CD14-positive monocyte (primary cell): ENCODE data around the gene XBP1. TPM values are rescaled to one million over a fixed set of nuclear protein-coding genes. Genes with fewer than 3 reads are reported as not detected.

Source experiments
- DNase-seq, 3 donors: peaks; one replicate each; pipeline ENCODE4 v3.0.0-alpha.2; 2011 to 2022
- H2AFZ ChIP-seq: 2 replicates; pipeline ENCODE4 v1.6.0; 2012; ENCODE audit warnings: mild to moderate bottlenecking, low read depth, low read length, inconsistent platforms; ENCODE audit not compliant: insufficient read depth, poor library complexity, severe bottlenecking
- H3K27ac ChIP-seq, 2 donors: 1 replicate in 1 of 2; 2 replicates in 1 of 2; pipeline ENCODE4 v1.5.1; 2012 to 2013; ENCODE audit warnings: low read length in 2 of 2, control low read depth in 1 of 2, inconsistent platforms in 1 of 2, low read depth in 1 of 2, mild to moderate bottlenecking in 1 of 2
- H3K27me3 ChIP-seq, 2 donors: one replicate each; pipeline versions ENCODE4 v1.6.0 to v1.6.1; 2011 to 2013; ENCODE audit warnings: low read length in 2 of 2; ENCODE audit not compliant: control insufficient read depth in 2 of 2, insufficient read depth in 2 of 2
- H3K36me3 ChIP-seq, 2 donors: replicated peaks in 1 of 2; 1 replicate in 1 of 2; 2 replicates in 1 of 2; pipeline versions ENCODE4 v1.5.1 to v1.6.1; 2012 to 2013; ENCODE audit warnings: low read length in 2 of 2, control low read depth in 1 of 2, inconsistent platforms in 1 of 2, mild to moderate bottlenecking in 1 of 2; ENCODE audit not compliant: insufficient read depth in 2 of 2, control insufficient read depth in 1 of 2
- H3K4me1 ChIP-seq, 2 donors: 1 replicate in 1 of 2; 2 replicates in 1 of 2; pipeline versions ENCODE4 v1.5.1 to v1.6.1; 2012 to 2013; ENCODE audit warnings: low read length in 2 of 2, control low read depth in 1 of 2, inconsistent platforms in 1 of 2, mild to moderate bottlenecking in 1 of 2, moderate library complexity in 1 of 2; ENCODE audit not compliant: insufficient read depth in 2 of 2, control insufficient read depth in 1 of 2
- H3K4me2 ChIP-seq: replicated peaks from 2 replicates; pipeline ENCODE3; 2012; ENCODE audit warnings: low read length, moderate library complexity, mild to moderate bottlenecking; ENCODE audit not compliant: poor library complexity, severe bottlenecking; ENCODE audit errors: extremely low read depth
- H3K4me3 ChIP-seq, 3 experiments: fragments of 200-600 bp in 1 of 3; sonication (generic) in 1 of 3; replicated peaks in 1 of 3; 1 replicate in 2 of 3; 2 replicates in 1 of 3; pipeline ENCODE4 v1.5.1; 2011 to 2013; ENCODE audit warnings: low read length in 3 of 3, mild to moderate bottlenecking in 3 of 3, control low read depth in 2 of 3, low read depth in 2 of 3, inconsistent platforms in 1 of 3, moderate library complexity in 1 of 3
- H3K79me2 ChIP-seq: 2 replicates; pipeline ENCODE4 v1.6.0; 2012; ENCODE audit warnings: mild to moderate bottlenecking, control low read depth, inconsistent platforms, low read length, moderate library complexity; ENCODE audit not compliant: insufficient read depth
- H3K9ac ChIP-seq: 2 replicates; pipeline ENCODE4 v1.6.0; 2017; ENCODE audit warnings: low read length, mild to moderate bottlenecking; ENCODE audit not compliant: insufficient read depth, poor library complexity, severe bottlenecking
- H3K9me3 ChIP-seq, 2 donors: replicated peaks in 1 of 2; 1 replicate in 1 of 2; 2 replicates in 1 of 2; pipeline versions ENCODE4 v1.5.1 to v1.6.1; 2012 to 2013; ENCODE audit warnings: low read length in 2 of 2, control low read depth in 1 of 2; ENCODE audit not compliant: control insufficient read depth in 1 of 2, insufficient read depth in 1 of 2
- H4K20me1 ChIP-seq: 2 replicates; pipeline ENCODE4 v1.6.0; 2012; ENCODE audit warnings: mild to moderate bottlenecking, low read length, control low read depth, moderate library complexity; ENCODE audit not compliant: insufficient read depth
- H3K27ac Mint-ChIP-seq, 7 donors: one replicate each; pipeline ENCODE4 v1.8.0; 2020; ENCODE audit warnings: mild to moderate bottlenecking in 7 of 7, mixed read lengths in 7 of 7, moderate library complexity in 6 of 7, inconsistent platforms in 2 of 7
- H3K27me3 Mint-ChIP-seq, 3 donors: one replicate each; pipeline ENCODE4 v1.8.0; 2021 to 2022; ENCODE audit warnings: low read depth in 3 of 3, mild to moderate bottlenecking in 3 of 3, mixed read lengths in 3 of 3, moderate library complexity in 3 of 3, inconsistent platforms in 1 of 3
- H3K36me3 Mint-ChIP-seq, 2 donors: one replicate each; pipeline ENCODE4 v1.8.0; 2020; ENCODE audit warnings: mixed read lengths in 2 of 2, inconsistent platforms in 1 of 2, mild to moderate bottlenecking in 1 of 2
- H3K4me1 Mint-ChIP-seq: one replicate; pipeline ENCODE4 v1.8.0; 2020; ENCODE audit warnings: mild to moderate bottlenecking, mixed read lengths
- H3K4me3 Mint-ChIP-seq, 2 donors: one replicate each; pipeline ENCODE4 v1.8.0; 2020; ENCODE audit warnings: mild to moderate bottlenecking in 2 of 2, mixed read lengths in 2 of 2, moderate library complexity in 1 of 2
- H3K9me3 Mint-ChIP-seq, 7 donors: one replicate each; pipeline ENCODE4 v1.8.0; 2020 to 2022; ENCODE audit warnings: mixed read lengths in 7 of 7, mild to moderate bottlenecking in 6 of 7, moderate library complexity in 6 of 7, inconsistent platforms in 2 of 7
- WGBS: methylation state at CpG from one replicate; pipeline ENCODE4 v1.1.5; 2013; ENCODE audit warnings: missing lambda C conversion rate; ENCODE audit not compliant: insufficient coverage; 5-methylcytosine and 5-hydroxymethylcytosine counted together
- intact Hi-C, 2 donors: fragments of 100-400 bp; cut with micrococcal nuclease; formaldehyde crosslinking; loops; one replicate each; pipeline versions ENCODE4 v1.15.0 to v1.15.1; 2023
- polyA plus RNA-seq, 3 donors: library from polyadenylated mRNA; depleted of rRNA in 1 of 3; unstranded in 2 of 3; stranded (reverse) in 1 of 3; fragments of 300-500 nt in 2 of 3; fragments of >200 nt in 1 of 3; fragmentation: Illumina TruSeq in 2 of 3; gene quantifications; 1 replicate in 2 of 3; 2 replicates in 1 of 3; pipeline ENCODE4 v1.2.3, GENCODE V29; 2012 to 2021
- TF ChIP-seq, protein P1 (sequence below): fragments of 200-600 bp; IDR thresholded peaks from one replicate; pipeline ENCODE4 v1.8.0; 2022; ENCODE audit warnings: antibody characterized with exemption, mild to moderate bottlenecking

Gene XBP1
- polyA plus RNA-seq, 3 donors: 175 to 215 (median 201) TPM

DNA sequence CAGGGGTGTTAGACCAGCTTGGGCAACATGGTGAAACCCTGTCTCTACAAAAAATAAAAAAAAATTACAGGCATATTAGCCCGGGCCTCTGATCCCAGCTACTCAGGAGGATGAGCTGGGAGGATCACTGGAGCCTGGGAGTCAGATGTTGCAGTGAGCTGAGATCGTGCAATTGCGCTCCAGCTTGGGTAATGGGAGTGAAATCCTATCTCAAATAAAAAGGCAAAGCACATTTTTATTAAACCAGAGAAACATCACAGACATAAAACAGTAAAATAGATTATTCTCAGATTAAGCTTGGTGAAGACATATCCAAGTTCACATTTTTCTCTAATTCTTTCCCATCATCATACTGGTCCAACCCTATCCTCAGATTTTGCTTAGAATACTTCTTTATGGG is 30.1 kb upstream of the XBP1 start:
- Histone ChIP-seq H3K36me3 (no peaks in the 10 kb centered on the region), H3K27me3 (no peaks in the 10 kb centered on the region), H3K27ac (peak overlapping the region; percentile 36 to 73), H2AFZ (peak overlapping the region; percentile 72), H3K4me2 (no peak overlapping the region), H3K9ac (no peak overlapping the region), H4K20me1 (no peaks in the 10 kb centered on the region), H3K4me1 (peaks cover 21 to 26% of the 10 kb centered on the region in 2 donors), H3K9me3 (no peaks in the 10 kb centered on the region), H3K4me3 (no peak overlapping the region), H3K79me2 (no peaks in the 10 kb centered on the region)
- Mint-ChIP-seq H3K36me3 (peaks cover 0 to 5% of the 10 kb centered on the region in 2 donors), H3K27ac (peak overlapping the region in 4 of 7 donors; percentile 23 to 84 (median 72)), H3K27me3 (peaks cover 0 to 3% (median under 1%) of the 10 kb centered on the region in 3 donors), H3K4me1 (peaks cover 45% of the 10 kb centered on the region), H3K9me3 (peaks cover 0 to 2% (median 0%) of the 10 kb centered on the region in 7 donors), H3K4me3 (no peak overlapping the region)
- TF ChIP-seq, protein P1, sequence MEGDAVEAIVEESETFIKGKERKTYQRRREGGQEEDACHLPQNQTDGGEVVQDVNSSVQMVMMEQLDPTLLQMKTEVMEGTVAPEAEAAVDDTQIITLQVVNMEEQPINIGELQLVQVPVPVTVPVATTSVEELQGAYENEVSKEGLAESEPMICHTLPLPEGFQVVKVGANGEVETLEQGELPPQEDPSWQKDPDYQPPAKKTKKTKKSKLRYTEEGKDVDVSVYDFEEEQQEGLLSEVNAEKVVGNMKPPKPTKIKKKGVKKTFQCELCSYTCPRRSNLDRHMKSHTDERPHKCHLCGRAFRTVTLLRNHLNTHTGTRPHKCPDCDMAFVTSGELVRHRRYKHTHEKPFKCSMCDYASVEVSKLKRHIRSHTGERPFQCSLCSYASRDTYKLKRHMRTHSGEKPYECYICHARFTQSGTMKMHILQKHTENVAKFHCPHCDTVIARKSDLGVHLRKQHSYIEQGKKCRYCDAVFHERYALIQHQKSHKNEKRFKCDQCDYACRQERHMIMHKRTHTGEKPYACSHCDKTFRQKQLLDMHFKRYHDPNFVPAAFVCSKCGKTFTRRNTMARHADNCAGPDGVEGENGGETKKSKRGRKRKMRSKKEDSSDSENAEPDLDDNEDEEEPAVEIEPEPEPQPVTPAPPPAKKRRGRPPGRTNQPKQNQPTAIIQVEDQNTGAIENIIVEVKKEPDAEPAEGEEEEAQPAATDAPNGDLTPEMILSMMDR: no peak
- DNase-seq: no peak
- intact Hi-C loops: loop anchor here (5.0 kb wide), 2 partner anchors 223 to 228 kb away; no protein-coding TSS in a partner anchor
- no CpG with 5 or more reads among the region's 3 CpGs for WGBS

DNA sequence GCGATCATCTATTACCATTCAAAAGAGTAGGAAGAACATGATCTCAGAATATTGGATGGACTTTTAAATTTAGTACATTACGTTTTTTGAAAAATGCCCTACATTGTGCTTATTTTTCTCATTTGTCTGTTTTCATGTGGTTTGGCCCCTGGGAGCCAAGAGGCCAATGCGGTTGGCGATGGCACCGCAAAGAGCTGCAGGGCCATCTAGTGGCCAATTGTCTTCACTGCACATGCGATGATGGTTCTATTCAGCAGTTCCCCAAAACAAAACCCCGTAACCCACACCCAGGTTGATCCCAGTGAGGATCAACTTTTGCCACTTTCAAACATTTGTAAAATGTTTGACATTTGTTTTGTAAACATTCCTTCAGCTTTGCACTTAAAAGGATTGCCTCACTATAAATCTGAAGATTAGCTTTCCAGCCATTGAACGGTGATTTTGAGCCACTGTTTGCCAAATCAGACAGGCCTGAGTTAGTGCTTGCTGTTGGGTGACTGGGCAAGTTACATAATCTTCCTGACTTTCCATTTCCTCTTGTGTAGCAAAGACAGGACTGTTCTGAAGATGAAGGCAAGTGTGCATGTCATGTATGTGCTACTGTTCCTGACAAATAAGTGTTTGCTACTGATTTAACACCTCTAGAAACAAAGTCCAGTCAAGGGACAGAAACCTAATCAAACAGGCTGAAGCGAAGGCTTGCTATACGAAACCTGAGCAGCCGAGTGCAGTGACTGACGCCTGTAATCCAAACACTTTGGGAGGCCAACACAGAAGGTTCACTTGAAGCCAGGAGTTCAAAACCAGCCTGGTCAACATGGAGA is 29.2 kb upstream of the XBP1 start:
- peak overlapping the region; percentile 73 for H3K4me2 ChIP-seq
- DNase-seq: peak; percentile 80 to 81 (median 80)
- Mint-ChIP-seq H3K27me3 (peaks cover 0 to 3% (median 0%) of the 10 kb centered on the region in 3 donors), H3K4me1 (peaks cover 45% of the 10 kb centered on the region), H3K27ac (peak overlapping the region; percentile 62 to 89 (median 80)), H3K36me3 (peaks cover 0 to 5% of the 10 kb centered on the region in 2 donors), H3K9me3 (peaks cover 0 to 2% (median 0%) of the 10 kb centered on the region in 7 donors), H3K4me3 (peak overlapping the region; percentile 56 to 83)
- H3K27ac ChIP-seq: peak overlapping the region; percentile 36 to 73
- H2AFZ ChIP-seq: peak overlapping the region; percentile 72
- no peaks in the 10 kb centered on the region for H3K9me3 ChIP-seq
- H3K79me2 ChIP-seq: no peaks in the 10 kb centered on the region
- no peaks in the 10 kb centered on the region for H3K36me3 ChIP-seq
- intact Hi-C loops: loop anchor here (5.0 to 10.0 kb wide), 4 partner anchors 37 to 227 kb away; partner anchors contain the start of gene CCDC117 (in 1 of the 2)
- WGBS: 68% methylated on average over 5 of the region's 12 CpGs
- H3K9ac ChIP-seq: peak overlapping the region; percentile 48
- H3K27me3 ChIP-seq: no peaks in the 10 kb centered on the region
- TF ChIP-seq, protein P1: peak; percentile 97
- H3K4me3 ChIP-seq: peak overlapping the region in 2 of 3 experiments; percentile 25 to 66
- H3K4me1 ChIP-seq: peaks cover 21 to 26% of the 10 kb centered on the region in 2 donors
- H4K20me1 ChIP-seq: no peaks in the 10 kb centered on the region
